Activated naive CD4-positive, alpha-beta T cell treated with anti-CD3 and anti-CD28 coated beads, Interleukin-2, amount 50 U/mL, for 16 hours (primary cell): Measurements from ENCODE around the gene LGALS9C.
"Not testable (repeated sequence)": the region's sequence is repeated elsewhere in the genome, so short reads cannot be mapped to it uniquely, and the experiment has no call there.

Source experiments
- DNase-seq: peaks from one replicate; pipeline ENCODE4 v3.0.0-alpha.2; 2020

The LGALS9C gene

GRCh38 chr17:18542234-18542633 is 65.6 kb downstream of the LGALS9C start:
- DNase-seq, result not testable (repeated sequence)

DNA sequence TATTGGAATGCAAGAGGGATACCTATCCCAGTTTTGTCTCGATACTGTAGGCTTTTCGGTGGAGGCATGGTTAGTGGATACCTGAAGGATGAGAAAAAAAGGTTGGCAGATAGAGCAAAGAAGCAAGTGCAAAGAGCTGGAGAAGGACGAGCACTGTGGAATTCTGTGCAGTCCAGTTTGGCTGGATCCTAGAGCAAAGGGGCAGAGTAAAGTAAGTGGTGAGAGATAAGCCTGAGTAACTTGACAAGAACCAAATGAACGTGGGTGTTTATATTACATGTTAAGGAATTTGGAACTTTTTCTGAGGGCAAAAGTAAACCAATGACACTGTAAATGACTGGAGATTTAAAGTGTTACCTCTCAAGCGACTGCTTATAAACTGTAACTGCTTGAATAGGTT is 66.3 kb downstream of the LGALS9C start:
- DNase-seq, result not testable (repeated sequence)
